T-cell (primary cell): ENCODE measurements around the gene NCAM1. TPM values are rescaled to one million over a fixed set of nuclear protein-coding genes. Genes with fewer than 3 reads are reported as not detected.

Experiments
- ATAC-seq, 4 experiments: fragments of 200-7000 bp in 3 of 4; fragments of 150-1000 bp in 1 of 4; cut with Tn5 transposase; replicated peaks in 1 of 4; 1 replicate in 3 of 4; 2 replicates in 1 of 4; pipeline ENCODE4 v1.10.0; 2021; ENCODE audit warnings: moderate library complexity in 3 of 4, mild to moderate bottlenecking in 2 of 4, moderate number of reproducible peaks in 1 of 4
- CTCF ChIA-PET, 2 donors: fragments of 300-600 bp; sonication (Branson Sonifier 250); formaldehyde crosslinking; loops; one replicate each; lab custom pipeline; 2022; ENCODE audit warnings: antibody characterized with exemption in 2 of 2; lab: Charles Lee
- POLR2A ChIA-PET, 2 donors: fragments of 300-600 bp; sonication (Branson Sonifier 250); formaldehyde crosslinking; loops; one replicate each; lab custom pipeline; 2022; ENCODE audit warnings: antibody characterized with exemption in 2 of 2; lab: Charles Lee
- DNase-seq, 35 experiments: peaks; one replicate each; pipeline versions ENCODE4 v3.0.0 to v3.0.0-alpha.2; 2013 to 2023
- H3K27ac ChIP-seq: one replicate; pipeline ENCODE4 v1.5.1; 2013; ENCODE audit warnings: low read length
- H3K27me3 ChIP-seq, 2 experiments: replicated peaks in 1 of 2; 1 replicate in 1 of 2; 2 replicates in 1 of 2; pipeline versions ENCODE4 v1.6.1 to v1.7.0; 2013; ENCODE audit warnings: low read length in 1 of 2, mixed read lengths in 1 of 2; ENCODE audit not compliant: control insufficient read depth in 2 of 2, insufficient read depth in 2 of 2; ENCODE audit errors: extremely low read depth in 1 of 2
- H3K36me3 ChIP-seq, 2 donors: 1 replicate in 1 of 2; 2 replicates in 1 of 2; pipeline versions ENCODE4 v1.6.1 to v1.7.0; 2013; ENCODE audit warnings: low read length in 1 of 2; ENCODE audit not compliant: control insufficient read depth in 2 of 2, insufficient read depth in 1 of 2; ENCODE audit errors: extremely low read depth in 1 of 2
- H3K4me1 ChIP-seq, 2 experiments: 1 replicate in 1 of 2; 2 replicates in 1 of 2; pipeline versions ENCODE4 v1.6.1 to v1.7.0; 2013; ENCODE audit warnings: low read length in 2 of 2, mixed read lengths in 1 of 2; ENCODE audit not compliant: insufficient read depth in 2 of 2, control insufficient read depth in 1 of 2; ENCODE audit errors: extremely low read depth in 1 of 2
- H3K4me3 ChIP-seq, 2 donors: 1 replicate in 1 of 2; 2 replicates in 1 of 2; pipeline versions ENCODE4 v1.5.1 to v1.7.0; 2013; ENCODE audit warnings: mild to moderate bottlenecking in 2 of 2, low read length in 1 of 2, moderate library complexity in 1 of 2; ENCODE audit not compliant: control insufficient read depth in 1 of 2; ENCODE audit errors: extremely low read depth in 1 of 2
- H3K9me3 ChIP-seq: 2 replicates; pipeline ENCODE4 v1.7.0; 2013
- H3K27ac Mint-ChIP-seq, 2 donors: one replicate each; pipeline ENCODE4 v1.8.0; 2020 to 2021; ENCODE audit warnings: mild to moderate bottlenecking in 2 of 2, mixed read lengths in 2 of 2
- H3K27me3 Mint-ChIP-seq, 2 donors: one replicate each; pipeline ENCODE4 v1.8.0; 2021 to 2022; ENCODE audit warnings: mixed read lengths in 2 of 2
- H3K36me3 Mint-ChIP-seq: one replicate; pipeline ENCODE4 v1.8.0; 2021; ENCODE audit warnings: mixed read lengths
- H3K4me1 Mint-ChIP-seq, 3 donors: one replicate each; pipeline ENCODE4 v1.8.0; 2020 to 2022; ENCODE audit warnings: mixed read lengths in 3 of 3, mild to moderate bottlenecking in 1 of 3
- H3K4me3 Mint-ChIP-seq, 3 donors: one replicate each; pipeline ENCODE4 v1.8.0; 2020 to 2022; ENCODE audit warnings: mild to moderate bottlenecking in 3 of 3, mixed read lengths in 3 of 3, moderate library complexity in 3 of 3
- H3K9me3 Mint-ChIP-seq, 3 donors: one replicate each; pipeline ENCODE4 v1.8.0; 2020 to 2022; ENCODE audit warnings: mixed read lengths in 3 of 3
- WGBS: methylation state at CpG from one replicate; pipeline ENCODE4 v1.1.5; 2013; ENCODE audit warnings: missing lambda C conversion rate; ENCODE audit not compliant: insufficient coverage; 5-methylcytosine and 5-hydroxymethylcytosine counted together
- total RNA-seq, 35 experiments: library from RNA in 6 of 35; stranded (reverse) in 6 of 35; fragments of 120-200 nt in 1 of 35; gene quantifications; one replicate each; pipeline versions ENCODE4 v1.2.1 to v1.2.4 and lab custom pipeline; 2013 to 2026

NCAM1 gene
- total RNA-seq, 5 donors from 2014 or later (not counting 1 experiment from before 2014, with no cell fraction given), result 0.90 to 1.8 (median 1.1) TPM

DNA sequence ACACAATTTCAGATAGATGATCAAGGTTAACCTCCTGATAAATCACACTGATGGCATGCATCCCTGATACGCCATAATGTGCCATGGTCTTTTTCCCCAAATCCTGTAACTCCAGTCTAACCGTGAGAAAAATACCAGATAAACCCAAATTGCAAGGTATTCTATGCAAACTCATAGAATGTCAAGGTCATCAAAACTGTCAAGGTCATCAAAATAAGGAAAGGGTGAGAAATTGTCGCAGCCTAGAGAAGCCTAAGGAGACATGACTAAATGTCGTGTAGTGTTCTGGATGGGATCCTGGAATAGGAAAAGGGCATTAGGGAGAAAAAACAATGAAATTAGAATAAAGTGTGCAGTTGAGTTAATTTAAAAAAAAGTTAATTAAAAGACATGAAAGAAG lies 357.9 kb downstream of the NCAM1 start:
- Histone ChIP-seq H3K27ac (no peak overlapping the region), H3K27me3 (no peaks in the 10 kb centered on the region), H3K9me3 (no peaks in the 10 kb centered on the region), H3K4me1 (peaks cover 0 to 9% of the 10 kb centered on the region in 2 experiments), H3K4me3 (no peak overlapping the region), H3K36me3 (peaks cover 0 to 23% of the 10 kb centered on the region in 2 donors)
- Mint-ChIP-seq H3K9me3 (peaks cover 0 to 5% (median 0%) of the 10 kb centered on the region in 3 donors), H3K4me3 (no peak overlapping the region), H3K27me3 (no peaks in the 10 kb centered on the region), H3K27ac (no peak overlapping the region), H3K4me1 (peaks cover 43 to 70% (median 44%) of the 10 kb centered on the region in 3 donors), H3K36me3 (peaks cover 52% of the 10 kb centered on the region)
- CTCF ChIA-PET, result interaction anchor here in 1 of 2 donors (1.5 kb wide), 1 partner anchor 29 kb away, joined by 3 read pairs; no protein-coding TSS in a partner anchor
- POLR2A ChIA-PET, result interaction anchor here in 1 of 2 donors (0.6 kb wide), 1 partner anchor 483 kb away, joined by 3 read pairs; no protein-coding TSS in a partner anchor
- DNase-seq, result no peak
- WGBS, result 100% methylated on average over 2 of the region's 4 CpGs
- no peak for ATAC-seq

DNA sequence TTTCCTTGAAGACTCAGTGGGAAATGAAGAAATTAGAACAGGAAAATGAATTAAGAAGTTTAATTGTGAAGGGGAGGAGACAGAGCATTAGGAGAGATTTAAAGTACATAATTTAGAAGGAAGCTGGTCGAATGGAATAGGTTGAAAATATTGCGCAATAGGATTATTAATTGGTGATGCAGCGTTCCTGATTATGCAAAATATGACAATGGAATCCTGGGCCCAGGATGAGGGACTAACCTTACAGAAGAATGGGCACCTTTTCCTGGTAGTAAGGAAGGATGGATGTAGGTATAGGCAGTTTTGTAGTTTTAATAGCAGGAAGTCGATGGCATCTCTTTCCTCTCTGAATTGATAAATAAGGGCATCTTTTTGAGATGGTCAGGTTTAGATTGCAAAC lies 360.9 kb downstream of the NCAM1 start:
- ATAC-seq, result no peak
- WGBS, result 95% methylated on average over 2 of the region's 4 CpGs
- Mint-ChIP-seq H3K4me3 (no peak overlapping the region), H3K27ac (no peak overlapping the region), H3K36me3 (peaks cover 73% of the 10 kb centered on the region), H3K27me3 (no peaks in the 10 kb centered on the region), H3K4me1 (peaks cover 22 to 47% (median 23%) of the 10 kb centered on the region in 3 donors), H3K9me3 (peaks cover 0 to 5% (median 0%) of the 10 kb centered on the region in 3 donors)
- no peaks in the 10 kb centered on the region for H3K9me3 ChIP-seq
- ChIA-PET CTCF (no interaction called here), POLR2A (no interaction called here)
- no peaks in the 10 kb centered on the region for H3K4me1 ChIP-seq
- H3K4me3 ChIP-seq, result no peak overlapping the region
- H3K27ac ChIP-seq, result no peak overlapping the region
- H3K36me3 ChIP-seq, result peaks cover 0 to 47% of the 10 kb centered on the region in 2 donors
- H3K27me3 ChIP-seq, result no peaks in the 10 kb centered on the region
- no peak for DNase-seq

GRCh38 chr11:113324250-113324649 lies 363.0 kb downstream of the NCAM1 start:
- Mint-ChIP-seq H3K4me1 (peaks cover 13 to 28% (median 15%) of the 10 kb centered on the region in 3 donors), H3K27me3 (no peaks in the 10 kb centered on the region), H3K36me3 (peaks cover 73% of the 10 kb centered on the region), H3K4me3 (no peak overlapping the region), H3K9me3 (no peaks in the 10 kb centered on the region), H3K27ac (no peak overlapping the region)
- CTCF ChIA-PET, result interaction anchor here (0.7 to 1.1 kb wide), 2 partner anchors 10 to 12 kb away, joined by 3 read pairs; partner anchors contain the start of gene TTC12 (in 1 of the 2)
- no peaks in the 10 kb centered on the region for H3K4me1 ChIP-seq
- no peak for DNase-seq
- H3K27me3 ChIP-seq, result no peaks in the 10 kb centered on the region
- no peak overlapping the region for H3K27ac ChIP-seq
- no peaks in the 10 kb centered on the region for H3K9me3 ChIP-seq
- POLR2A ChIA-PET, result interaction anchor here in 1 of 2 donors (0.8 kb wide), 1 partner anchor 10 kb away, joined by 4 read pairs; no protein-coding TSS in a partner anchor
- no peak overlapping the region for H3K4me3 ChIP-seq
- peaks cover 0 to 51% of the 10 kb centered on the region in 2 donors for H3K36me3 ChIP-seq
- ATAC-seq, result no peak
- WGBS, result 100% methylated on average over 3 of the region's 5 CpGs
